ENCODE measurements around the gene RHNO1.

Gene RHNO1

DNA sequence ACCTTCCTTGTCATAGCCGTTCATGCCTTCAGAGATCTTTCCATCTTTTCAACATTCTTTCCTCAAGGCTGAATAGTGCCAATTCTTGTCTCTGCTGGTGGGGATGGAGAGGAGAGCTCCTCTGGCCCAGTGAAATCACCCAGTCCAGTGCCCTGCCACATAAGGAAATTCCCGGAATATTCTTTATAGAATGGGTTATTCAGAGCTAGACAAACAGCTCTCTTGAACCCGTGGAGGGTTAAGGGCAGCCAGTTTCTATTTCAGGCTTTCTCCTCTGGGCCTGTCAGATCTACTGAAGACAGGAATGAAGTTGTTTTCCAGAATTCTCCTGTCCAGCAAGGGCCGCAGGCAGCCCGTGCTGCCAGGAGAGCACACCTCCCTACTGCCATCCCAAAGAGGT lies 34.1 kb upstream of the RHNO1 start:
- Histone ChIP-seq H3K4me3 (ENCODE audit: low read depth, low read length) (no peak overlapping the region), H3K27me3 (ENCODE audit: control insufficient read depth, insufficient read depth, low read length) (no peaks in the 10 kb centered on the region), H3K4me1 (ENCODE audit: control insufficient read depth, insufficient read depth, low read length) (peaks cover 7% of the 10 kb centered on the region), H3K27ac (ENCODE audit: low read depth, low read length) (no peak overlapping the region), H3K9ac (ENCODE audit: low read depth, low read length) (no peak overlapping the region), H3K36me3 (ENCODE audit: control insufficient read depth, insufficient read depth, low read length) (no peaks in the 10 kb centered on the region; the same call in 1 of the 2 replicates), H3K9me3 (ENCODE audit: control insufficient read depth, insufficient read depth, low read length) (no peaks in the 10 kb centered on the region)

DNA sequence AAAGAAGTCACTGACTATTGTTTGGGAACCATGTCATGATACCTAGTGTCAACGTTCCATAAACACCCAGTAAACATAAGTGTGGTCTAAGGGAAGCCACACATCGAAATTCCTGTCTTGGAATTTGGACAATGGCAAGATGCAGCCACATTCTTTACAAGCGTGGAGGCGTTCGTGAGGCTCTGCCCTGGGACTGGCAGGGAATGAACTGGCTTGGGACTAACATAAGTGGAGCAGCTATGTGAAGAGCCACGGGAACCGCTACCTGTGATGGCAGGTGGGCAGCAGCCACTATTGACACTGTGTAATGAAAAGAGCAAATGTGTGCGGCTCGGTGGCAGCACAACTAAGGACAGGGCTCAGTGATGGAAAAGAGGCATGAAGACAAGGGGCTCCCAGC lies 32.2 kb upstream of the RHNO1 start:
- H3K4me1 ChIP-seq (ENCODE audit: control insufficient read depth, insufficient read depth, low read length) = peaks cover 7% of the 10 kb centered on the region
- no peak overlapping the region for H3K27ac ChIP-seq (ENCODE audit: low read depth, low read length)
- H3K9ac ChIP-seq (ENCODE audit: low read depth, low read length) = no peak overlapping the region
- H3K4me3 ChIP-seq (ENCODE audit: low read depth, low read length) = no peak overlapping the region
- H3K36me3 ChIP-seq (ENCODE audit: control insufficient read depth, insufficient read depth, low read length) = no peaks in the 10 kb centered on the region; the same call in 1 of the 2 replicates
- H3K27me3 ChIP-seq (ENCODE audit: control insufficient read depth, insufficient read depth, low read length) = no peaks in the 10 kb centered on the region
- no peaks in the 10 kb centered on the region for H3K9me3 ChIP-seq (ENCODE audit: control insufficient read depth, insufficient read depth, low read length)

DNA sequence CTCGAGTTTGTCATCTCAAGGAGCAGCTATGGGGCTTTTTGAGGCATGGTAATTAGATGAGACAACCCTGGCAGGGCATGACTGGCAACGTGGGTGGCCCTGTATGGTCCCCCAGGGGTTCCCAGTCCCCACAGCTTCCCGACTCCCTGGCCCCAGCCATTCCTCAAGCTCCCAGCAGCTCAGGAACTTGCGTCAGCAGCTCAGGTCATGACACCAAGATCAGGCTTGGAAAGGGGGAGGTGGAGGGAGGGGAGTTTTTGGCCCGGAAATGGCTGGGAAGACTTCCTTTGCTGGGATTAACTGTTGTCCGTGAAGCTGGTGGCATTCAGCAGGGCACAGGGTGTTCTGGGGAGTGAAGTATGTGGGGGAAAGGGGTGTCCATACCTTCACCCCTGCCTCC lies 31.7 kb upstream of the RHNO1 start:
- Histone ChIP-seq H3K27me3 (ENCODE audit: control insufficient read depth, insufficient read depth, low read length) (no peaks in the 10 kb centered on the region), H3K4me1 (ENCODE audit: control insufficient read depth, insufficient read depth, low read length) (peaks cover 7% of the 10 kb centered on the region), H3K4me3 (ENCODE audit: low read depth, low read length) (no peak overlapping the region), H3K9ac (ENCODE audit: low read depth, low read length) (no peak overlapping the region), H3K9me3 (ENCODE audit: control insufficient read depth, insufficient read depth, low read length) (no peaks in the 10 kb centered on the region), H3K27ac (ENCODE audit: low read depth, low read length) (no peak overlapping the region), H3K36me3 (ENCODE audit: control insufficient read depth, insufficient read depth, low read length) (no peaks in the 10 kb centered on the region)

DNA sequence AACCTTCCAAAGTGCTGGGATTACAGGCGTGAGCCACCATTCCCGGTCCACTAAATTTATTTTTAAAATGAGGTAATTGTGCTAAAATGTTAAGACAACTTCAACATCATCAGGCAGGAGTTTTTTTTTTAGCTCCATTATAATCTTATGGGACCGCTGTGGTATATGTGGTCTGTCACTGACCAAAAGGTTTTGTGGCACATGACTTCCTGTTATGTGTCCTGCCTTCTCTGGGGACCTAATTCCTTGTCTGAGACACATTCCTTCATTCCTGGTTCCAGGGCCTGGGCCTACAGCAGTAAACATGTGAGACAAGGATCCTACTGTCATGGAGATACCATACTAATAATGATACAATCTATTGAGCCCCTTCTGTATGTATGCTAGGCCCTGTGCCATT lies 25.1 kb upstream of the RHNO1 start:
- H3K9me3 ChIP-seq (ENCODE audit: control insufficient read depth, insufficient read depth, low read length) = no peaks in the 10 kb centered on the region
- no peaks in the 10 kb centered on the region for H3K36me3 ChIP-seq (ENCODE audit: control insufficient read depth, insufficient read depth, low read length)
- no peak overlapping the region for H3K9ac ChIP-seq (ENCODE audit: low read depth, low read length)
- H3K27me3 ChIP-seq (ENCODE audit: control insufficient read depth, insufficient read depth, low read length) = no peaks in the 10 kb centered on the region
- peaks cover under 1% of the 10 kb centered on the region; the same call in 1 of the 2 replicates for H3K4me1 ChIP-seq (ENCODE audit: control insufficient read depth, insufficient read depth, low read length)
- no peak overlapping the region for H3K27ac ChIP-seq (ENCODE audit: low read depth, low read length)
- no peak overlapping the region for H3K4me3 ChIP-seq (ENCODE audit: low read depth, low read length)

DNA sequence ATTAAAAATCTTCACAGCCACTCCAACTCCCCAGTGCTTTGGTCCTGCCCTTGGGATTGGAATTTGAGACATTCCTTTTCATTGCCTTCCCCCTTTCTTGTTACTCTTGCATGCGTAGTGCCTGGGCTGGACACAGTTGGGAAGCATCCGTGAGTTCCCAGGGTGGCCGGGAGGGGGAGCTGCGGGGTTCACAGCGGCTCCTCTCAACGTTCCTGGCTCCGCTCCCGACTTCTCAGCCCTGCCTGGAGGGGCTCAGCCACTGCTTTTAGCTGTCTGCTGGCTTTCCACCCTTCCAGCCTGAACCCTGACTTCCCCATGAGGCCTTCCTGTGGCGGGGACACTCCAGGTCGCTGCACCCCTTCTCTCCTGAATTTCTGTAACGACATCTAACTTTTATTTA lies 23.4 kb upstream of the RHNO1 start:
- Histone ChIP-seq H3K4me3 (ENCODE audit: low read depth, low read length) (no peak overlapping the region), H3K27ac (ENCODE audit: low read depth, low read length) (no peak overlapping the region), H3K27me3 (ENCODE audit: control insufficient read depth, insufficient read depth, low read length) (no peaks in the 10 kb centered on the region)

DNA sequence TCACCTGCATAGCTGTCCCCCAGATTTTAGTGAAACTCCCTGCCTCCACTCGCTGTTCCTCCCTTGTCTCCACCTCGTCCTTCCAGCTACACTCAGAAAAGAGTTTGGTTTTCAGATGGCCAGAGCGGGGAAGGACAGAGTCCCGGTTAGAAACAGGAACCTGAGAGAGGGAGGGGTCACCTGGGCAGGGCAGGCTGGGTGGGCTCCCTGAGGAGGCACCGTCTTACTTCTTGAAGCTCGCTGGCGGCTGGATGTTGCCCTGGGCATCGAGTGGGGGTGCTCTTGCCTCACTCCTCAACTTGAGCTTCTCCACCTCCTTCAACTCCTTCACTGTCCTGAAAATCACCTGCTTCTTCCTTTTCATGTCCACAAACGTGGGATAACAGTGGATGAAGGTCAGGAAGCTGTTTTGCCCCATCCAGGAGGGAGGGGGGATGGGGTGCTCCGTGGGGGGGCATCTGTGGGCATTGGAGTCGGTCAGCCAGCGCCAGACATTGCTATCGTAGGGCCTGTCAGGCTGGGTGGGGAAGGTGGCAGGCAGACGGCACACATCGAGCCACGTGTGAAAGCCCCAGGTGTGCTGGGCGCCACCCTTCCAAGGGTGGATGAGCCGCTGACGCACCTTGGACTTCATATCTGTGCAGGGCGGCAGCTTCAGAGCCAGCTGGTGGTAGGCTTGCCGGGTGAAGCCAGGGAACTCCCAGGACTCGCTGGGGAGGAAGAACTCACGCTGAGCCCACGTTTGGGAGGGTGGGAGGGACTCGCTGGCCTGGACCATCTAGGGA lies 22.2 kb upstream of the RHNO1 start:
- H3K9ac ChIP-seq (ENCODE audit: low read depth, low read length) = no peak overlapping the region
- no peaks in the 10 kb centered on the region for H3K27me3 ChIP-seq (ENCODE audit: control insufficient read depth, insufficient read depth, low read length)
- H3K4me3 ChIP-seq (ENCODE audit: low read depth, low read length) = no peak overlapping the region
- peaks cover 20% of the 10 kb centered on the region for H3K36me3 ChIP-seq (ENCODE audit: control insufficient read depth, insufficient read depth, low read length)
- H3K4me1 ChIP-seq (ENCODE audit: control insufficient read depth, insufficient read depth, low read length) = peaks cover 4% of the 10 kb centered on the region; the same call in 1 of the 2 replicates
- no peaks in the 10 kb centered on the region for H3K9me3 ChIP-seq (ENCODE audit: control insufficient read depth, insufficient read depth, low read length)
- no peak overlapping the region for H3K27ac ChIP-seq (ENCODE audit: low read depth, low read length)

More for the DNA sequence above, 23.4 kb upstream of the RHNO1 start:
- Histone ChIP-seq H3K36me3 (ENCODE audit: control insufficient read depth, insufficient read depth, low read length) (peaks cover 8% of the 10 kb centered on the region), H3K4me1 (ENCODE audit: control insufficient read depth, insufficient read depth, low read length) (peaks cover 4% of the 10 kb centered on the region; the same call in 1 of the 2 replicates), H3K9ac (ENCODE audit: low read depth, low read length) (no peak overlapping the region), H3K9me3 (ENCODE audit: control insufficient read depth, insufficient read depth, low read length) (no peaks in the 10 kb centered on the region)

DNA sequence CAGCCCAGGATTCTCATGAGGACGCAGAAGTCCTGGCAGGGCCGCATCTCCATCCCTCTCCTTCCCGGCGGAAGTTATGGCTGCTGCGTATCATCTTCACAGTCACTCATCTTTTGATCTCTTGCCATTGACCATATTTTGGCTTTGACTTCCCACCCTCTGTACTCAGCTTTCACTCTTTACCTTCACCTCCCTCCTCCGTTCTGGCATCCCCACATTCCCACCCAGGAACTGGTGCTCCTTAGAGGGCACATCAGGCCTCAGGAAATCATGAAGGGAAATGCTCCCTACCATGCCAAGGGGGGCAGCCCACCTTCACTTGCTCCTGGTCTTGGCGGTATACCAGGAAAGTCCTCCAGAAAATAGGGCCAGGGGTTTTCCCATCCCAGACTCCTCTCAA lies 21.5 kb upstream of the RHNO1 start:
- no peak overlapping the region for H3K4me3 ChIP-seq (ENCODE audit: low read depth, low read length)
- peaks cover 26% of the 10 kb centered on the region for H3K36me3 ChIP-seq (ENCODE audit: control insufficient read depth, insufficient read depth, low read length)
- H3K9ac ChIP-seq (ENCODE audit: low read depth, low read length) = no peak overlapping the region
- H3K27ac ChIP-seq (ENCODE audit: low read depth, low read length) = no peak overlapping the region
- peaks cover 4% of the 10 kb centered on the region; the same call in 1 of the 2 replicates for H3K4me1 ChIP-seq (ENCODE audit: control insufficient read depth, insufficient read depth, low read length)
- H3K27me3 ChIP-seq (ENCODE audit: control insufficient read depth, insufficient read depth, low read length) = no peaks in the 10 kb centered on the region
- H3K9me3 ChIP-seq (ENCODE audit: control insufficient read depth, insufficient read depth, low read length) = no peaks in the 10 kb centered on the region

DNA sequence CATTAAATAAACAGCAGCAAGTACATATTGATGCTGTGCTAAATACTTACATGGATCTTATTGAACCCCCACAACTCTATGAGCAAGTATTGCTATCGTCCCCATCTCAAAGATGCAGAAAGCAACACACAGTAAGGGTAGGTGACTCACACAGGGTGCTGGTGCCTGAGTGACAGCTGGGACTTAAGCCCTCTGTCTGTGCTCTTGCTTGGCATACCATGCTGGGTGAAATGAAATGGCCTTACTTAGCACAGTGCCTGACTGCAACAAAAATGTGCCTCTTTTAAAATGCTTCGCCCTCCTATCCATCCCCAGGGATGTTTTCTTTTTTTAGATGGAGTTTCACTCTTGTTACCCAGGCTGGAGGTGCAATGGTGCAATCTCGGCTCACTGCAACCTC lies 21.0 kb upstream of the RHNO1 start:
- H3K9ac ChIP-seq (ENCODE audit: low read depth, low read length) = no peak overlapping the region
- peaks cover 28% of the 10 kb centered on the region for H3K36me3 ChIP-seq (ENCODE audit: control insufficient read depth, insufficient read depth, low read length)
- H3K4me3 ChIP-seq (ENCODE audit: low read depth, low read length) = no peak overlapping the region
- H3K27ac ChIP-seq (ENCODE audit: low read depth, low read length) = no peak overlapping the region
- H3K27me3 ChIP-seq (ENCODE audit: control insufficient read depth, insufficient read depth, low read length) = no peaks in the 10 kb centered on the region
- H3K4me1 ChIP-seq (ENCODE audit: control insufficient read depth, insufficient read depth, low read length) = peaks cover 4% of the 10 kb centered on the region; the same call in 1 of the 2 replicates
- H3K9me3 ChIP-seq (ENCODE audit: control insufficient read depth, insufficient read depth, low read length) = no peaks in the 10 kb centered on the region

DNA sequence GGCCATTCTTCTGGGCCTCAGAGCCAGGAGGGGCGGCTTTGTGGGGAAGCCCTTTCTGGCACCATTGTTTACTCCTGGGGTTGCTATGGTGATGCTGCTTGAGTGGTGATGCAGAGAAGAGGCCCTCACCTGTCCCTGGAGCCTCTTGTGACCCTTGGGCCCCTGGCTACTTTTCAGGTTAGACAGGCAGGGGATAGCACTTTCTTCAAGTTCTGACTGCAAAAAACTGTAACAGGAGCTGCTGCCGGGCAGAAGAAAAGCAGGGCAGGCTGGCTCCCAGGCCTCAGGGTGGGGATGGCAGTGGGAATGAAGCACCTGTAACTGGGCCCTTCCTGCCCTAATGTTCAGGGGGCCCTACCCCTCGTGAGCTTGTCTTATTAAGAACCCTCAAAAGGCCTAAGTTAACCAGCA lies 20.0 kb upstream of the RHNO1 start, which contains the start of gene TEX52:
Gene TEX52, minus strand, starts transcription at position 19 of the 411 bp plus-strand sequence. Its CDS starts 13 bp downstream, at position 6.
- Histone ChIP-seq H3K27ac (ENCODE audit: low read depth, low read length) (peak within 1 kb of the TSS; percentile 8), H3K4me1 (ENCODE audit: control insufficient read depth, insufficient read depth, low read length) (peaks cover 4% of the 10 kb centered on the region; the same call in 1 of the 2 replicates), H3K36me3 (ENCODE audit: control insufficient read depth, insufficient read depth, low read length) (peaks cover 37% of the 10 kb centered on the region), H3K9me3 (ENCODE audit: control insufficient read depth, insufficient read depth, low read length) (no peaks in the 10 kb centered on the region), H3K4me3 (ENCODE audit: low read depth, low read length) (no peak within 1 kb of the TSS), H3K27me3 (ENCODE audit: control insufficient read depth, insufficient read depth, low read length) (no peaks in the 10 kb centered on the region), H3K9ac (ENCODE audit: low read depth, low read length) (no peak within 1 kb of the TSS)

DNA sequence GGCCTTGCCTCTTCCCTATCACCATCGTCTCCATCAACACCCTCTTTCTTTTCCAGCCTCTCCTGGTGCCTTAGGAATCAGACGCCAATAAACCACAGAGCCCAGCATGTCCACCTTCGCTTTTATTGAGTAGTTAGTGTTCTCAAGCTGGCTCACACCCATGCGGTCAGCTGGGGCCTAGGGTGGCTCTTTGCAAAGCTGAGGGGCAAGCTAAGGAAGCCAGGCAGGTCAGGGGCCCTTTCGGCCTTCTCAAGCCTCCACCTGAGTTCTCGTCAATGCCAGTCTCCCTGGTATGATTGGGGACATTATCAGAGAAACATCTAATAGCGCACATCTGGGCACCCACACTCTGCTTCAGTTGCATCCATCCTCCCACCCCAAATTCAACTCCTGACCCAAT lies 19.4 kb upstream of the RHNO1 start:
- Histone ChIP-seq H3K4me3 (ENCODE audit: low read depth, low read length) (no peak overlapping the region), H3K27me3 (ENCODE audit: control insufficient read depth, insufficient read depth, low read length) (no peaks in the 10 kb centered on the region), H3K27ac (ENCODE audit: low read depth, low read length) (no peak overlapping the region), H3K4me1 (ENCODE audit: control insufficient read depth, insufficient read depth, low read length) (peaks cover 4% of the 10 kb centered on the region; the same call in 1 of the 2 replicates), H3K9me3 (ENCODE audit: control insufficient read depth, insufficient read depth, low read length) (no peaks in the 10 kb centered on the region), H3K36me3 (ENCODE audit: control insufficient read depth, insufficient read depth, low read length) (peaks cover 43% of the 10 kb centered on the region), H3K9ac (ENCODE audit: low read depth, low read length) (no peak overlapping the region)

DNA sequence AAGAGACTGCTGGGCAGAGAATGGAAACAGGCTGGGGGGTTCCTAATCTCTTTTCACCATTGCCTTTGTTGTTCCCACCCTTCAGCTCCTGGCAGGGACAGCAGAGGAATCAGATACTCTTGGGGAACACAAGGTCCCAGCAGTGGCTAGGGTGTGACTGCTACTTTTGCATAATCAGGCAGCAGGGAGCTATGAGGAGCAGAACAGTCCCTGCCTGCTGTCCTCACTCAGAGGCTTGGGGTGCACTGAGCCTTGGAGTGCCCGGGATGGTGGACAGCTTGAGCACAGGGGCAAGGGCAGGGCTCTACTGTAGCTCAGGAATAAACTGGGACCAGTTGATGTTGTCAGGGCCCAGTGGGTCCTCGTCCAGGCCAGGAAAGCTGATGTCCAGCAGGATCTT lies 18.7 kb upstream of the RHNO1 start:
- H3K27me3 ChIP-seq (ENCODE audit: control insufficient read depth, insufficient read depth, low read length) = no peaks in the 10 kb centered on the region
- H3K4me1 ChIP-seq (ENCODE audit: control insufficient read depth, insufficient read depth, low read length) = peaks cover 4% of the 10 kb centered on the region; the same call in 1 of the 2 replicates
- no peak overlapping the region for H3K27ac ChIP-seq (ENCODE audit: low read depth, low read length)
- H3K9me3 ChIP-seq (ENCODE audit: control insufficient read depth, insufficient read depth, low read length) = no peaks in the 10 kb centered on the region
- no peak overlapping the region for H3K4me3 ChIP-seq (ENCODE audit: low read depth, low read length)
- peaks cover 50% of the 10 kb centered on the region for H3K36me3 ChIP-seq (ENCODE audit: control insufficient read depth, insufficient read depth, low read length)
- H3K9ac ChIP-seq (ENCODE audit: low read depth, low read length) = no peak overlapping the region

Data from HUES48 (cell line).